CD4-positive, alpha-beta T cell (primary cell): Measurements from ENCODE around the gene GSK3B. TPM values are rescaled to one million over a fixed set of nuclear protein-coding genes. Genes with fewer than 3 reads are reported as not detected.

ENCODE experiments used
- ATAC-seq: fragments of 200-7000 bp; cut with Tn5 transposase; one replicate; pipeline ENCODE4 v1.10.0; 2022; ENCODE audit warnings: mild to moderate bottlenecking; ENCODE audit not compliant: poor library complexity
- CTCF ChIA-PET: fragments of 350-600 bp; sonication (Branson Sonifier 250); formaldehyde crosslinking; loops from one replicate; lab custom pipeline; 2021; ENCODE audit warnings: antibody characterized with exemption, inconsistent platforms; lab: Charles Lee
- POLR2A ChIA-PET: fragments of 350-600 bp; sonication (Branson Sonifier 250); formaldehyde crosslinking; loops from one replicate; lab custom pipeline; 2021; ENCODE audit warnings: antibody characterized with exemption, inconsistent platforms; lab: Charles Lee
- DNase-seq, 14 experiments: peaks; one replicate each; pipeline ENCODE4 v3.0.0-alpha.2; 2013 to 2020; ENCODE audit warnings: mixed read lengths in 2 of 14
- H3K27ac ChIP-seq, 2 donors: one replicate each; pipeline versions ENCODE4 v1.5.1 to v1.7.0; 2013; ENCODE audit warnings: low read length in 2 of 2, low read depth in 1 of 2, mild to moderate bottlenecking in 1 of 2
- H3K27me3 ChIP-seq, 2 experiments: 1 replicate in 1 of 2; 2 replicates in 1 of 2; pipeline versions ENCODE4 v1.6.1 to v1.7.0; 2013; ENCODE audit warnings: low read length in 2 of 2, control low read depth in 1 of 2, mild to moderate bottlenecking in 1 of 2, moderate library complexity in 1 of 2; ENCODE audit not compliant: insufficient read depth in 2 of 2, control insufficient read depth in 1 of 2
- H3K36me3 ChIP-seq: one replicate; pipeline ENCODE4 v1.6.1; 2013; ENCODE audit warnings: low read length, control low read depth; ENCODE audit not compliant: insufficient read depth
- H3K4me1 ChIP-seq: one replicate; pipeline ENCODE4 v1.6.1; 2013; ENCODE audit warnings: low read length, control low read depth; ENCODE audit not compliant: insufficient read depth
- H3K4me3 ChIP-seq: one replicate; pipeline ENCODE4 v1.5.1; 2013; ENCODE audit warnings: mild to moderate bottlenecking, low read length, moderate library complexity
- H3K9me3 ChIP-seq, 2 experiments: 1 replicate in 1 of 2; 2 replicates in 1 of 2; pipeline versions ENCODE4 v1.6.1 to v1.7.0; 2013; ENCODE audit warnings: low read length in 2 of 2, mild to moderate bottlenecking in 2 of 2, control low read depth in 1 of 2, moderate library complexity in 1 of 2; ENCODE audit not compliant: control insufficient read depth in 1 of 2, insufficient read depth in 1 of 2
- H3K27ac Mint-ChIP-seq: one replicate; pipeline ENCODE4 v1.8.0; 2020; ENCODE audit warnings: mixed read lengths
- H3K27me3 Mint-ChIP-seq: one replicate; pipeline ENCODE4 v1.8.0; 2021; ENCODE audit warnings: mixed read lengths
- H3K36me3 Mint-ChIP-seq: one replicate; pipeline ENCODE4 v1.8.0; 2021; ENCODE audit warnings: low read depth, mixed read lengths
- H3K4me1 Mint-ChIP-seq: one replicate; pipeline ENCODE4 v1.8.0; 2021; ENCODE audit warnings: low read depth, mixed read lengths
- H3K4me3 Mint-ChIP-seq: one replicate; pipeline ENCODE4 v1.8.0; 2020; ENCODE audit warnings: mild to moderate bottlenecking, mixed read lengths
- H3K9me3 Mint-ChIP-seq: one replicate; pipeline ENCODE4 v1.8.0; 2020; ENCODE audit warnings: mixed read lengths
- CTCF ChIP-seq: fragments of 200-600 bp; IDR thresholded peaks from one replicate; pipeline ENCODE4 v1.8.0; 2022; ENCODE audit warnings: antibody characterized with exemption, mild to moderate bottlenecking
- intact Hi-C, 2 experiments: fragments of 100-400 bp; cut with DNase I in 1 of 2; cut with micrococcal nuclease in 1 of 2; formaldehyde crosslinking; loops; one replicate each; pipeline versions ENCODE4 v1.15.1 to v1.9.0; 2023 to 2025; cut with DNase I, micrococcal nuclease
- total RNA-seq, 174 experiments: library from RNA in 2 of 174; stranded (reverse) in 2 of 174; gene quantifications; one replicate each; pipeline ENCODE4 v1.2.3 and lab custom pipeline; 2021 to 2026

GSK3B gene
- total RNA-seq, 2 experiments from 2014 or later = 27.9 to 29.1 TPM

- Mint-ChIP-seq H3K36me3 (no peaks in the 10 kb centered on the region), H3K27me3 (peaks cover 3% of the 10 kb centered on the region), H3K4me3 (no peak overlapping the region), H3K9me3 (no peaks in the 10 kb centered on the region), H3K27ac (no peak overlapping the region), H3K4me1 (peaks cover 9% of the 10 kb centered on the region)
- no peaks in the 10 kb centered on the region for H3K9me3 ChIP-seq
- CTCF ChIA-PET = no interaction called here
- H3K27ac ChIP-seq = no peak overlapping the region
- POLR2A ChIA-PET = interaction anchor here (0.6 kb wide), 1 partner anchor 689 kb away, joined by 3 read pairs; no protein-coding TSS in a partner anchor
- no peaks in the 10 kb centered on the region for H3K27me3 ChIP-seq
- no peaks in the 10 kb centered on the region for H3K4me1 ChIP-seq
- no peaks in the 10 kb centered on the region for H3K36me3 ChIP-seq
- no peak for TF ChIP-seq CTCF
- ATAC-seq (no peak), DNase-seq (no peak)
- no peak overlapping the region for H3K4me3 ChIP-seq
- intact Hi-C loops = no loop called here
Observed at GRCh38 chr3:119818937-119819336, 275.3 kb downstream of the GSK3B start.

- TF ChIP-seq CTCF = no peak
Observed at GRCh38 chr3:119817583-119818363, 276.5 kb downstream of the GSK3B start.

GRCh38 chr3:119817071-119817470, 277.2 kb downstream of the GSK3B start:
- DNase-seq (no peak), ATAC-seq (no peak)
- POLR2A ChIA-PET = no interaction called here
- intact Hi-C loops = no loop called here
- no peak overlapping the region for H3K27ac Mint-ChIP-seq
- H3K9me3 Mint-ChIP-seq = no peaks in the 10 kb centered on the region
- H3K27me3 ChIP-seq = no peaks in the 10 kb centered on the region
- no peak for TF ChIP-seq CTCF
- no peaks in the 10 kb centered on the region for H3K36me3 Mint-ChIP-seq
- H3K36me3 ChIP-seq = no peaks in the 10 kb centered on the region
- peaks cover 9% of the 10 kb centered on the region for H3K4me1 Mint-ChIP-seq
- H3K27ac ChIP-seq = no peak overlapping the region
- CTCF ChIA-PET = no interaction called here
- H3K4me3 Mint-ChIP-seq = no peak overlapping the region
- no peaks in the 10 kb centered on the region for H3K4me1 ChIP-seq
- H3K27me3 Mint-ChIP-seq = peaks cover 3% of the 10 kb centered on the region
- H3K4me3 ChIP-seq = no peak overlapping the region
- H3K9me3 ChIP-seq = no peaks in the 10 kb centered on the region

More at GRCh38 chr3:119817583-119818363, 276.5 kb downstream of the GSK3B start:
- H3K4me1 Mint-ChIP-seq = peaks cover 9% of the 10 kb centered on the region
- H3K4me3 Mint-ChIP-seq = no peak overlapping the region
- H3K27ac Mint-ChIP-seq = no peak overlapping the region
- no peaks in the 10 kb centered on the region for H3K9me3 Mint-ChIP-seq
- H3K36me3 Mint-ChIP-seq = no peaks in the 10 kb centered on the region
- Histone ChIP-seq H3K27me3 (no peaks in the 10 kb centered on the region), H3K36me3 (no peaks in the 10 kb centered on the region), H3K9me3 (no peaks in the 10 kb centered on the region), H3K4me1 (no peaks in the 10 kb centered on the region), H3K27ac (no peak overlapping the region), H3K4me3 (no peak overlapping the region)
- H3K27me3 Mint-ChIP-seq = peaks cover 3% of the 10 kb centered on the region
- ChIA-PET CTCF (no interaction called here), POLR2A (no interaction called here)
- intact Hi-C loops = no loop called here
- ATAC-seq (no peak), DNase-seq (no peak)
